Measurements from ENCODE around the gene SLIT1. TPM values are rescaled to one million over a fixed set of nuclear protein-coding genes. Genes with fewer than 3 reads are reported as not detected.

The SLIT1 gene
- total and polyA plus RNA-seq, 8 donors: 0.20 to 7.0 (median 3.7) TPM

DNA sequence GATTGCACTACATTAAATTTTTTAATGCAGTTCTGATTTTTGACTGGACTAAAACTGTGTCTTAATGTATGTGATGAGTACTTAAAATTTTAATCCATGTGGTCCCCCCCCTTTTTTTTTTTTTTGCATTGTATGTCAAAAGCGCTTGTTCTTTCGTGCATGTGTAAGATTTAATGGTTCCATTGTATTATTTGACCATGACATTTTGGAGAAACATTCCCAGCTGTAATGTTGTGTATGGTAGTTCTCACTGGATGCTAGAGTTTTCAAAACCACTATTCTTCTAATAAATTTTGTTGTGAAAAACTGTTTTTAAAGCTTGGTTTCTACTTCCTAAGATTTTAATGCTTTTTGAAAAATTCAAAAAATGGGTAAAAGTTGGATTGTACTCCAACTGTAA is 221.6 kb downstream of the SLIT1 start:
- ATAC-seq (no peak), DNase-seq (no peak)
- Histone ChIP-seq H3K4me1 (no peaks in the 10 kb centered on the region), H3K27ac (no peak overlapping the region), H3K4me3 (no peak overlapping the region), H3K27me3 (no peaks in the 10 kb centered on the region), H3K9me3 (no peaks in the 10 kb centered on the region), H3K36me3 (no peaks in the 10 kb centered on the region)
- intact Hi-C loops (cut with DNase I): no loop called here
- TF ChIP-seq, protein P1, sequence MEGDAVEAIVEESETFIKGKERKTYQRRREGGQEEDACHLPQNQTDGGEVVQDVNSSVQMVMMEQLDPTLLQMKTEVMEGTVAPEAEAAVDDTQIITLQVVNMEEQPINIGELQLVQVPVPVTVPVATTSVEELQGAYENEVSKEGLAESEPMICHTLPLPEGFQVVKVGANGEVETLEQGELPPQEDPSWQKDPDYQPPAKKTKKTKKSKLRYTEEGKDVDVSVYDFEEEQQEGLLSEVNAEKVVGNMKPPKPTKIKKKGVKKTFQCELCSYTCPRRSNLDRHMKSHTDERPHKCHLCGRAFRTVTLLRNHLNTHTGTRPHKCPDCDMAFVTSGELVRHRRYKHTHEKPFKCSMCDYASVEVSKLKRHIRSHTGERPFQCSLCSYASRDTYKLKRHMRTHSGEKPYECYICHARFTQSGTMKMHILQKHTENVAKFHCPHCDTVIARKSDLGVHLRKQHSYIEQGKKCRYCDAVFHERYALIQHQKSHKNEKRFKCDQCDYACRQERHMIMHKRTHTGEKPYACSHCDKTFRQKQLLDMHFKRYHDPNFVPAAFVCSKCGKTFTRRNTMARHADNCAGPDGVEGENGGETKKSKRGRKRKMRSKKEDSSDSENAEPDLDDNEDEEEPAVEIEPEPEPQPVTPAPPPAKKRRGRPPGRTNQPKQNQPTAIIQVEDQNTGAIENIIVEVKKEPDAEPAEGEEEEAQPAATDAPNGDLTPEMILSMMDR (IDR thresholded peaks at IDR 0.05): no peak

DNA sequence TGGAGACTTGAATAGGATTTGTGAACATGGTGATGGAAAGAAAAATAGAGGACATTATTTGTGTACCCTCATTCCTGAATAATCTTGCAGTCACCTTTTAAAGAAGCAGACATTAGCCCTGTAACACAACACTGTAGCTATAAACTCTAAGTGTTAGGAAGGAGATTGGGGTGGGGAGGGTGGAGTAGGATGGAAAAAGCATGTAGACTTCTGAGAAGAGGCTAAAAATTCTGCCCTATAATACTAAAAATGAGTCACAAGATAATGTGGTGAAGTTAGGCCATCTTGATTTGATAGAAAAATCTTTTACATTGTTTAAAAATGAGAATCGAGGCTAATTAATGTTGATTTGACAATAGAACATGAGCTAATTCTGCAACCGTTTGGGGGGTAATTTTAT is 224.9 kb downstream of the SLIT1 start:
- ATAC-seq (no peak), DNase-seq (no peak)
- H3K4me3 ChIP-seq: no peak overlapping the region
- TF ChIP-seq, protein P1 (IDR thresholded peaks at IDR 0.05): no peak
- H3K27me3 ChIP-seq: no peaks in the 10 kb centered on the region
- H3K27ac ChIP-seq: no peak overlapping the region
- peaks cover 0 to 17% of the 10 kb centered on the region in 2 donors for H3K36me3 ChIP-seq
- H3K9me3 ChIP-seq: no peaks in the 10 kb centered on the region
- intact Hi-C loops (cut with DNase I): no loop called here
- H3K4me1 ChIP-seq: no peaks in the 10 kb centered on the region

DNA sequence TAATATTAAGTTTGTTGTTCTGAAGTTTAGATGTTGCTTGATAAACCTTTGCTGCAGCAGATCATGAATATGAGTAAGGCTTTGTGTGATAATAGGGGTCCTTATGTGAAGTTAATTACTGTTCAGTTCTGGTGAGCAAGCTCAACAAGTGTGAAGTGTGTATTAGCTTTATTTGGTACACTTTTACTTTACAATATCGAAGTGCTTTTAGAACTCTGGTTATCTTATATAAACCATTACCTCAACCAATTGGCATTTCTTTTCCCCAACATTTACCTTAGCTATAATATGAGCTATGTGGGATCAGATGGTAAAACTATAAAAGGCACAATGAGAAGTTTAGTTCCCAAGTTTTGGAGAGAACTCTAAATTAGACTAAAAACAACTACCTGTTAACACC is 226.0 kb downstream of the SLIT1 start:
- Histone ChIP-seq H3K4me3 (no peak overlapping the region), H3K4me1 (no peaks in the 10 kb centered on the region), H3K27me3 (no peaks in the 10 kb centered on the region), H3K9me3 (no peaks in the 10 kb centered on the region), H3K27ac (no peak overlapping the region), H3K36me3 (peaks cover 0 to 29% of the 10 kb centered on the region in 2 donors)
- TF ChIP-seq, protein P1 (IDR thresholded peaks at IDR 0.05): no peak
- ATAC-seq (no peak), DNase-seq (no peak)
- intact Hi-C loops (cut with DNase I): no loop called here

DNA sequence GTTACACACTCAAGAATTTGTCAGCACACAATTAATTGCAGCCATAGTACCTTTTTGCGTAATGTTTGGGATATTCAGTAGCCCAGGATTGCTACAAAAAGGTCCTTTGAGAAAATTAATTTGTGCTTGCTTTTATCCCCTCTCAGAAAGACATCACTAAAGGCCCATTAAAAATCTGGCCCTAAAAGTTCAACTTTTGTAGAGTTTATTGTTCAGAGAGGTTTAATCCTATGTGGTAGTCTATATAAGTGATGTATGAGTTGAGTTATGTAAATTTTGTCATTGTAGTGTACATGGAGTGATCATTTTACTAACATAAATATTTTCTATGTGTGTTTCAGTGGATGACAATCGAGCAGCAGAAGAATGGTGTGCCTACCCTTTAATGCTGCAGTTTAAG is 227.7 kb downstream of the SLIT1 start:
- TF ChIP-seq, protein P1 (IDR thresholded peaks at IDR 0.05): no peak
- Histone ChIP-seq H3K36me3 (peaks cover 0 to 36% of the 10 kb centered on the region in 2 donors), H3K27me3 (no peaks in the 10 kb centered on the region), H3K27ac (no peak overlapping the region), H3K9me3 (no peaks in the 10 kb centered on the region), H3K4me3 (no peak overlapping the region), H3K4me1 (no peaks in the 10 kb centered on the region)
- DNase-seq (no peak), ATAC-seq (no peak)
- intact Hi-C loops (cut with DNase I): no loop called here

GRCh38 chr10:96955794-96956193 is 230.0 kb downstream of the SLIT1 start:
- no peak for ATAC-seq
- Histone ChIP-seq H3K27ac (no peak overlapping the region), H3K27me3 (no peaks in the 10 kb centered on the region), H3K36me3 (peaks cover 0 to 39% of the 10 kb centered on the region in 2 donors), H3K4me3 (no peak overlapping the region), H3K4me1 (no peaks in the 10 kb centered on the region), H3K9me3 (no peaks in the 10 kb centered on the region)
- intact Hi-C loops (cut with DNase I): no loop called here
- TF ChIP-seq, protein P1 (IDR thresholded peaks at IDR 0.05): no peak
- no peak for DNase-seq
